Measurements from ENCODE around the gene ENTPD6. TPM values are rescaled to one million over a fixed set of nuclear protein-coding genes. Genes with fewer than 3 reads are reported as not detected.

ENTPD6 gene
- total RNA-seq, 1 experiment from 2014 or later, result 80.4 TPM

- intact Hi-C loops (cut with micrococcal nuclease; ENCODE audit: unreplicated experiment), result no loop called here
- Histone ChIP-seq H2AFZ (no peak overlapping the region), H3K4me1 (replicated peaks; ENCODE audit: insufficient read depth) (no peaks in the 10 kb centered on the region), H3F3A (ENCODE audit: insufficient read depth, low read depth) (no peaks in the 10 kb centered on the region), H3K9me3 (ENCODE audit: insufficient read depth, low read depth) (no peaks in the 10 kb centered on the region), H3K27ac (no peak overlapping the region), H4K20me1 (ENCODE audit: insufficient read depth) (peaks cover 49% of the 10 kb centered on the region), H3K4me2 (no peak overlapping the region), H3K27me3 (ENCODE audit: insufficient read depth, low read depth) (no peaks in the 10 kb centered on the region), H3K4me3 (no peak overlapping the region), H3K36me3 (ENCODE audit: low read depth) (peaks cover 23% of the 10 kb centered on the region), H3K79me2 (ENCODE audit: low read depth) (peaks cover 17% of the 10 kb centered on the region), H3K9me2 (ENCODE audit: insufficient read depth) (no peaks in the 10 kb centered on the region)
- ChIA-PET POLR2A (ENCODE audit: unreplicated experiment) (no interaction called here), CTCF (no interaction called here)
- no TSS peak for BruUV-seq (replicated peaks)
- TF ChIP-seq, protein P1, sequence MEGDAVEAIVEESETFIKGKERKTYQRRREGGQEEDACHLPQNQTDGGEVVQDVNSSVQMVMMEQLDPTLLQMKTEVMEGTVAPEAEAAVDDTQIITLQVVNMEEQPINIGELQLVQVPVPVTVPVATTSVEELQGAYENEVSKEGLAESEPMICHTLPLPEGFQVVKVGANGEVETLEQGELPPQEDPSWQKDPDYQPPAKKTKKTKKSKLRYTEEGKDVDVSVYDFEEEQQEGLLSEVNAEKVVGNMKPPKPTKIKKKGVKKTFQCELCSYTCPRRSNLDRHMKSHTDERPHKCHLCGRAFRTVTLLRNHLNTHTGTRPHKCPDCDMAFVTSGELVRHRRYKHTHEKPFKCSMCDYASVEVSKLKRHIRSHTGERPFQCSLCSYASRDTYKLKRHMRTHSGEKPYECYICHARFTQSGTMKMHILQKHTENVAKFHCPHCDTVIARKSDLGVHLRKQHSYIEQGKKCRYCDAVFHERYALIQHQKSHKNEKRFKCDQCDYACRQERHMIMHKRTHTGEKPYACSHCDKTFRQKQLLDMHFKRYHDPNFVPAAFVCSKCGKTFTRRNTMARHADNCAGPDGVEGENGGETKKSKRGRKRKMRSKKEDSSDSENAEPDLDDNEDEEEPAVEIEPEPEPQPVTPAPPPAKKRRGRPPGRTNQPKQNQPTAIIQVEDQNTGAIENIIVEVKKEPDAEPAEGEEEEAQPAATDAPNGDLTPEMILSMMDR (conservative IDR thresholded peaks at IDR 0.05), result no peak
- TF ChIP-seq EZH2 (IDR thresholded peaks at IDR 0.05; ENCODE audit: low read depth), result no peak
- DNase-seq, result no peak
Observed at GRCh38 chr20:25271486-25272222, 76.1 kb downstream of the ENTPD6 start.

- ChIA-PET POLR2A (ENCODE audit: unreplicated experiment) (interaction anchor here (0.6 kb wide), 1 partner anchor 934 kb away, joined by 3 read pairs; no protein-coding TSS in a partner anchor), CTCF (no interaction called here)
- no peak for TF ChIP-seq EZH2 (IDR thresholded peaks at IDR 0.05; ENCODE audit: low read depth)
- Histone ChIP-seq H3K9me3 (ENCODE audit: insufficient read depth, low read depth) (no peaks in the 10 kb centered on the region), H3K27me3 (ENCODE audit: insufficient read depth, low read depth) (no peaks in the 10 kb centered on the region), H3K9me2 (ENCODE audit: insufficient read depth) (no peaks in the 10 kb centered on the region), H3K4me3 (no peak overlapping the region), H3K79me2 (ENCODE audit: low read depth) (peaks cover 11% of the 10 kb centered on the region), H3K36me3 (ENCODE audit: low read depth) (peaks cover 23% of the 10 kb centered on the region), H4K20me1 (ENCODE audit: insufficient read depth) (peaks cover 42% of the 10 kb centered on the region), H2AFZ (no peak overlapping the region), H3F3A (ENCODE audit: insufficient read depth, low read depth) (no peaks in the 10 kb centered on the region), H3K4me1 (replicated peaks; ENCODE audit: insufficient read depth) (no peaks in the 10 kb centered on the region), H3K4me2 (no peak overlapping the region), H3K27ac (no peak overlapping the region)
- no peak for DNase-seq
- no TSS peak for BruUV-seq (replicated peaks)
- intact Hi-C loops (cut with micrococcal nuclease; ENCODE audit: unreplicated experiment), result no loop called here
Observed at GRCh38 chr20:25272223-25273000, 76.9 kb downstream of the ENTPD6 start.

DNA sequence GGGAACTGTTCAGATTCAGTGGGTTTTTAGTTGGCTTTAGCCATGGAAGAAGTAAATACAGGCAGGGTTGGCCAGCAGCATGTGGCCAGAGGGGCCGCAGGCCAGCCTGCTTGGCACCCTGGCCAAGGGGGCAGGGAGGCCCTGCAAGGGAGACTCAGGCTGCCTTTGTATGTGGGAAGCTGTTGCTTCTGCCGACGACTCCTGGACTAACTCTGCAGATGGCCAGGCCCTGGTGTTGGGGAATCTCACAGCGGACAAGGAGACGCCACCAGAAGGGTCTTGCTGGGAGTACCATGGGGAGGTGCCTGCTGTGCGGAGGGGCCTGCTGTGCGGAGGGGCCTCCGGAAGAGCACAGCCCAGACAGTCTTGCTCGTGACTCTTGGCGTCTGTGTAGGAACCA lies 77.5 kb downstream of the ENTPD6 start:
- Histone ChIP-seq H3K9me3 (ENCODE audit: insufficient read depth, low read depth) (no peaks in the 10 kb centered on the region), H3K9me2 (ENCODE audit: insufficient read depth) (no peaks in the 10 kb centered on the region), H3K4me1 (replicated peaks; ENCODE audit: insufficient read depth) (no peaks in the 10 kb centered on the region), H3K4me3 (no peak overlapping the region), H3F3A (ENCODE audit: insufficient read depth, low read depth) (no peaks in the 10 kb centered on the region), H3K79me2 (ENCODE audit: low read depth) (peaks cover 10% of the 10 kb centered on the region), H2AFZ (no peak overlapping the region), H3K27me3 (ENCODE audit: insufficient read depth, low read depth) (no peaks in the 10 kb centered on the region), H4K20me1 (ENCODE audit: insufficient read depth) (peaks cover 36% of the 10 kb centered on the region), H3K27ac (no peak overlapping the region), H3K4me2 (no peak overlapping the region), H3K36me3 (ENCODE audit: low read depth) (peaks cover 26% of the 10 kb centered on the region)
- TF ChIP-seq, protein P1 (conservative IDR thresholded peaks at IDR 0.05), result no peak
- no peak for TF ChIP-seq EZH2 (IDR thresholded peaks at IDR 0.05; ENCODE audit: low read depth)
- BruUV-seq (replicated peaks), result no TSS peak
- DNase-seq, result no peak
- ChIA-PET CTCF (no interaction called here), POLR2A (ENCODE audit: unreplicated experiment) (interaction anchor here (0.6 kb wide), 1 partner anchor 934 kb away, joined by 3 read pairs; no protein-coding TSS in a partner anchor)
- intact Hi-C loops (cut with micrococcal nuclease; ENCODE audit: unreplicated experiment), result no loop called here

Measured in PC-9 (cell line).